Glutamatergic neuron (in vitro differentiated cells): ENCODE measurements around the gene AK8. TPM values are rescaled to one million over a fixed set of nuclear protein-coding genes. Genes with fewer than 3 reads are reported as not detected.

ENCODE experiments used
- DNase-seq: peaks from one replicate; pipeline ENCODE4 v3.0.0; 2022
- H3K27ac Mint-ChIP-seq: one replicate; pipeline ENCODE4 v1.8.0; 2020; ENCODE audit warnings: mild to moderate bottlenecking, mixed read lengths, inconsistent platforms; ENCODE audit not compliant: unreplicated experiment
- H3K27me3 Mint-ChIP-seq: one replicate; pipeline ENCODE4 v1.8.0; 2020; ENCODE audit warnings: mild to moderate bottlenecking, moderate library complexity, mixed read lengths, inconsistent platforms; ENCODE audit not compliant: unreplicated experiment
- H3K36me3 Mint-ChIP-seq: one replicate; pipeline ENCODE4 v1.8.0; 2020; ENCODE audit warnings: mild to moderate bottlenecking, mixed read lengths, inconsistent platforms; ENCODE audit not compliant: unreplicated experiment
- H3K4me1 Mint-ChIP-seq: one replicate; pipeline ENCODE4 v1.8.0; 2020; ENCODE audit warnings: mild to moderate bottlenecking, low read depth, mixed read lengths, inconsistent platforms; ENCODE audit not compliant: unreplicated experiment
- H3K4me3 Mint-ChIP-seq: one replicate; pipeline ENCODE4 v1.8.0; 2020; ENCODE audit warnings: mild to moderate bottlenecking, mixed read lengths, inconsistent platforms; ENCODE audit not compliant: unreplicated experiment
- H3K9me3 Mint-ChIP-seq: one replicate; pipeline ENCODE4 v1.8.0; 2020; ENCODE audit warnings: mild to moderate bottlenecking, moderate library complexity, mixed read lengths, inconsistent platforms; ENCODE audit not compliant: unreplicated experiment
- CTCF ChIP-seq: fragments of 200-600 bp; sonication (generic); IDR thresholded peaks from one replicate; pipeline ENCODE4 v1.5.0; 2021; ENCODE audit not compliant: partially characterized antibody, unreplicated experiment
- total RNA-seq: library from RNA; stranded (reverse); fragmentation: NEBNext Ultra II Directional; extraction: Animal tissue kit (Norgen Biotek cat#: 25700); gene quantifications from one replicate; pipeline ENCODE4 v1.2.1, GENCODE V29; 2021; ENCODE audit not compliant: unreplicated experiment

The AK8 gene
- total RNA-seq, 1 donor from 2014 or later, result 0.44 TPM

GRCh38 chr9:132825430-132825829 is 52.7 kb downstream of the AK8 start:
- H3K4me1 Mint-ChIP-seq, result peaks cover 3% of the 10 kb centered on the region
- H3K4me3 Mint-ChIP-seq, result no peak overlapping the region
- peaks cover 3% of the 10 kb centered on the region for H3K9me3 Mint-ChIP-seq
- no peak overlapping the region for H3K27ac Mint-ChIP-seq
- TF ChIP-seq CTCF, result no peak
- peaks cover 3% of the 10 kb centered on the region for H3K36me3 Mint-ChIP-seq
- DNase-seq, result no peak
- peaks cover 3% of the 10 kb centered on the region for H3K27me3 Mint-ChIP-seq

GRCh38 chr9:132824951-132825350 is 53.1 kb downstream of the AK8 start:
- no peak for DNase-seq
- H3K4me1 Mint-ChIP-seq, result peaks cover 3% of the 10 kb centered on the region
- no peaks in the 10 kb centered on the region for H3K36me3 Mint-ChIP-seq
- no peak for TF ChIP-seq CTCF
- peaks cover 3% of the 10 kb centered on the region for H3K9me3 Mint-ChIP-seq
- H3K27me3 Mint-ChIP-seq, result peaks cover 3% of the 10 kb centered on the region
- H3K4me3 Mint-ChIP-seq, result no peak overlapping the region
- no peak overlapping the region for H3K27ac Mint-ChIP-seq

GRCh38 chr9:132824151-132824550 is 53.9 kb downstream of the AK8 start:
- H3K9me3 Mint-ChIP-seq, result peaks cover 2% of the 10 kb centered on the region
- H3K4me1 Mint-ChIP-seq, result peaks cover 3% of the 10 kb centered on the region
- no peak for TF ChIP-seq CTCF
- no peak overlapping the region for H3K27ac Mint-ChIP-seq
- H3K4me3 Mint-ChIP-seq, result no peak overlapping the region
- DNase-seq, result no peak
- H3K27me3 Mint-ChIP-seq, result peaks cover 3% of the 10 kb centered on the region
- no peaks in the 10 kb centered on the region for H3K36me3 Mint-ChIP-seq

GRCh38 chr9:132823370-132824145 is 54.5 kb downstream of the AK8 start:
- Mint-ChIP-seq H3K4me1 (peaks cover 3% of the 10 kb centered on the region), H3K36me3 (peaks cover under 1% of the 10 kb centered on the region), H3K4me3 (no peak overlapping the region), H3K27ac (no peak overlapping the region), H3K27me3 (peaks cover 3% of the 10 kb centered on the region), H3K9me3 (peaks cover 2% of the 10 kb centered on the region)
- no peak for DNase-seq
- no peak for TF ChIP-seq CTCF

- no peak for DNase-seq
Observed at GRCh38 chr9:132820169-132820944, 57.7 kb downstream of the AK8 start.

More at GRCh38 chr9:132820169-132820944, 57.7 kb downstream of the AK8 start:
- Mint-ChIP-seq H3K9me3 (no peaks in the 10 kb centered on the region), H3K4me3 (no peak overlapping the region), H3K27me3 (peaks cover 3% of the 10 kb centered on the region), H3K36me3 (peaks cover 9% of the 10 kb centered on the region), H3K4me1 (no peaks in the 10 kb centered on the region), H3K27ac (no peak overlapping the region)
- TF ChIP-seq CTCF, result no peak
